Vagina (tissue), 2 donors: ENCODE data around the gene DOCK4. TPM values are rescaled to one million over a fixed set of nuclear protein-coding genes. Genes with fewer than 3 reads are reported as not detected.

Experiments used
- DNase-seq, 2 donors: peaks; one replicate each; pipeline ENCODE4 v3.0.0-alpha.2; 2017; ENCODE audit errors: extremely low spot score in 2 of 2
- H3K27ac ChIP-seq: fragments of 200-600 bp; sonication (generic); one replicate; pipeline ENCODE4 v1.5.1; 2019
- H3K27me3 ChIP-seq: fragments of 200-600 bp; sonication (generic); one replicate; pipeline ENCODE4 v1.5.1; 2019
- H3K36me3 ChIP-seq, 2 donors: fragments of 200-600 bp; sonication (generic); one replicate each; pipeline ENCODE4 v1.5.1; 2017 to 2019
- H3K4me1 ChIP-seq: fragments of 200-600 bp; sonication (generic); one replicate; pipeline ENCODE4 v1.5.1; 2019
- H3K4me3 ChIP-seq, 2 donors: fragments of 200-600 bp; sonication (generic); 1 replicate in 1 of 2; 2 replicates in 1 of 2; pipeline ENCODE4 v1.5.1; 2016 to 2019
- H3K9me3 ChIP-seq: fragments of 200-600 bp; sonication (generic); one replicate; pipeline ENCODE4 v1.5.1; 2019
- CTCF ChIP-seq, 3 experiments: fragments of 450-650 bp in 2 of 3; fragments of 200-600 bp in 1 of 3; sonication (generic) in 1 of 3; IDR thresholded peaks; one replicate each; pipeline ENCODE4 v1.5.1; 2017 to 2019; ENCODE audit warnings: antibody characterized with exemption in 3 of 3, mild to moderate bottlenecking in 2 of 3, moderate library complexity in 2 of 3
- POLR2A ChIP-seq, 2 donors: fragments of 450-650 bp; IDR thresholded peaks; one replicate each; pipeline ENCODE4 v1.6.1; 2017; ENCODE audit warnings: antibody characterized with exemption in 2 of 2, mild to moderate bottlenecking in 2 of 2, moderate library complexity in 2 of 2
- POLR2AphosphoS5 ChIP-seq, 2 donors: sonication (generic); formaldehyde crosslinking; IDR thresholded peaks; one replicate each; pipeline ENCODE4 v1.9.0; 2017; ENCODE audit warnings: antibody characterized with exemption in 2 of 2, mild to moderate bottlenecking in 2 of 2, low read depth in 1 of 2; ENCODE audit not compliant: insufficient read depth in 1 of 2
- intact Hi-C: fragments of 100-400 bp; cut with DNase I; formaldehyde crosslinking; loops from one replicate; pipeline ENCODE4 v1.15.1; 2023
- total RNA-seq: library from RNA; depleted of rRNA; stranded (reverse); fragments of >200 nt; gene quantifications from one replicate; pipeline ENCODE4 v1.2.3, GENCODE V29; 2016

Gene DOCK4
- total RNA-seq, 1 donor from 2014 or later = 40.3 TPM

- intact Hi-C loops = no loop called here
- no peak for DNase-seq
- H3K9me3 ChIP-seq = peaks cover 29% of the 10 kb centered on the region
- peaks cover 0 to 17% of the 10 kb centered on the region in 2 donors for H3K36me3 ChIP-seq
- no peaks in the 10 kb centered on the region for H3K27me3 ChIP-seq
- H3K27ac ChIP-seq = no peak overlapping the region
- H3K4me3 ChIP-seq = no peak overlapping the region
- TF ChIP-seq POLR2A (IDR thresholded peaks at IDR 0.05) (no peak), POLR2AphosphoS5 (IDR thresholded peaks at IDR 0.05; ENCODE audit: insufficient read depth in 1 of 2, low read depth in 1 of 2) (no peak), CTCF (IDR thresholded peaks at IDR 0.05) (no peak)
- H3K4me1 ChIP-seq = no peaks in the 10 kb centered on the region
These were observed 404.9 kb downstream of the DOCK4 start for GRCh38 chr7:111801277-111801676.

- intact Hi-C loops = no loop called here
- Histone ChIP-seq H3K27me3 (no peaks in the 10 kb centered on the region), H3K9me3 (peaks cover 44% of the 10 kb centered on the region), H3K27ac (no peak overlapping the region), H3K36me3 (peaks cover 0 to 36% of the 10 kb centered on the region in 2 donors), H3K4me1 (no peaks in the 10 kb centered on the region), H3K4me3 (no peak overlapping the region)
- TF ChIP-seq CTCF (IDR thresholded peaks at IDR 0.05) (no peak), POLR2AphosphoS5 (IDR thresholded peaks at IDR 0.05; ENCODE audit: insufficient read depth in 1 of 2, low read depth in 1 of 2) (no peak), POLR2A (IDR thresholded peaks at IDR 0.05) (no peak)
- DNase-seq = no peak
These were observed 409.5 kb downstream of the DOCK4 start for GRCh38 chr7:111796671-111797070.

GRCh38 chr7:111789870-111790269 lies 416.3 kb downstream of the DOCK4 start:
- H3K36me3 ChIP-seq = peaks cover 0 to 20% of the 10 kb centered on the region in 2 donors
- H3K27me3 ChIP-seq = no peaks in the 10 kb centered on the region
- no peak overlapping the region for H3K27ac ChIP-seq
- TF ChIP-seq CTCF (IDR thresholded peaks at IDR 0.05) (no peak), POLR2AphosphoS5 (IDR thresholded peaks at IDR 0.05; ENCODE audit: insufficient read depth in 1 of 2, low read depth in 1 of 2) (no peak), POLR2A (IDR thresholded peaks at IDR 0.05) (no peak)
- H3K9me3 ChIP-seq = peaks cover under 1% of the 10 kb centered on the region
- no peak overlapping the region for H3K4me3 ChIP-seq
- intact Hi-C loops = no loop called here
- no peak for DNase-seq
- H3K4me1 ChIP-seq = no peaks in the 10 kb centered on the region

- intact Hi-C loops = no loop called here
- Histone ChIP-seq H3K36me3 (peaks cover 0 to 15% of the 10 kb centered on the region in 2 donors), H3K9me3 (no peaks in the 10 kb centered on the region), H3K4me1 (no peaks in the 10 kb centered on the region), H3K27me3 (no peaks in the 10 kb centered on the region), H3K27ac (no peak overlapping the region), H3K4me3 (no peak overlapping the region)
- DNase-seq = no peak
- no peak for TF ChIP-seq POLR2AphosphoS5 (IDR thresholded peaks at IDR 0.05; ENCODE audit: insufficient read depth in 1 of 2, low read depth in 1 of 2)
- TF ChIP-seq POLR2A (IDR thresholded peaks at IDR 0.05) = no peak
- no peak for TF ChIP-seq CTCF (IDR thresholded peaks at IDR 0.05)
These were observed 417.2 kb downstream of the DOCK4 start for GRCh38 chr7:111789048-111789320.

GRCh38 chr7:111788286-111789047 lies 417.7 kb downstream of the DOCK4 start:
- intact Hi-C loops = no loop called here
- Histone ChIP-seq H3K9me3 (no peaks in the 10 kb centered on the region), H3K4me1 (no peaks in the 10 kb centered on the region), H3K27me3 (no peaks in the 10 kb centered on the region), H3K27ac (no peak overlapping the region), H3K4me3 (no peak overlapping the region), H3K36me3 (peaks cover 0 to 10% of the 10 kb centered on the region in 2 donors)
- TF ChIP-seq POLR2A (IDR thresholded peaks at IDR 0.05) (no peak), POLR2AphosphoS5 (IDR thresholded peaks at IDR 0.05; ENCODE audit: insufficient read depth in 1 of 2, low read depth in 1 of 2) (no peak), CTCF (IDR thresholded peaks at IDR 0.05) (no peak)
- no peak for DNase-seq
